ENCODE data around the gene SLC25A17. TPM values are rescaled to one million over a fixed set of nuclear protein-coding genes. Genes with fewer than 3 reads are reported as not detected.
"Not testable (repeated sequence)": the region's sequence is repeated elsewhere in the genome, so short reads cannot be mapped to it uniquely, and the experiment has no call there.

The SLC25A17 gene
- polyA plus RNA-seq, 1 donor: 20.3 TPM

DNA sequence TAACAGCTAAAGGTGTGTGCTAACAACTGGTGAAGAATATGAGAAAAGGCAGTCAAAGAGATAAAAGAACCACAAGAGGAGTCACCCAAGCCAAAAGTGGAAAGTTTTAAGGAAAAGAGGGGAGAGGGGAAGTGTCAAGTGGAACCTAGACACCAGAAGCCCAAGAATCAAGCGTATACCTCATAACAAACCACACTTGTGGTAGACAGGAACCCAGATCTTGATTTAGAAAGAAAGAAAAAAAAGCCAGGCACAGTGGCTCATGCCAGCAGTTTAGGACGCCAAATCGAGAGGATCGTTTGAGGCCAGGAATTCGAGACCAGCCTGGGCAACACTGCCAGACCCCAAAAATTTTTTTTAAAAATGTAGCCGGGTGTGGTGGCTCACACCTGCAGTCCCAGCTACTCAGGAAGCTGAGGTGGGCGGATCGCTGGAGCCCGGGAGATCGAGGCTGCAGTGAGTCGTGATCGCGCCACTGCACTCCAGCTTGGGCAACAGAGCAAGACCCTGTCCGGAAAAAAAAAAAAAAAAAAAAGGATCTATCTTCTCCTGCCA is 877 bp downstream of the SLC25A17 start:
- DNase-seq: no peak

DNA sequence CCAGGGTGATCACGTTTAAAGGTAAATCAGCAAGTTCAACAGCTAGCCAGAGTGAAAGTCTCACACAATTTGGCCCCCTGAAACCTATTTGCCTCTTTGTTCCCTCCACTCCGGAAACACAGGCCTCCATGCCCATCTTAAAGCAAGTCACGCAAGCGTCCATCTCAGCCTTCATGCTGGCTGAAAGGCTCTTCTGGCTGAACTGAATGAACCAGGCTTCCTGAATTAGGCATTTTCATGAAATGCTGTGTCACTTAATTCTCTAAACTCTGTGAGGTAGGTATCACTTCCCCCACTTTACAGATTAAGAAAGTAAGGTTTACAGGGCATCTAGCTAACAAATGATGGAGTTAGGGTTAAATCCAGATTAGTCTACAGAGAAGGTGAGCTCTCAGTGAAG is 1.4 kb downstream of the SLC25A17 start:
- DNase-seq: no peak

DNA sequence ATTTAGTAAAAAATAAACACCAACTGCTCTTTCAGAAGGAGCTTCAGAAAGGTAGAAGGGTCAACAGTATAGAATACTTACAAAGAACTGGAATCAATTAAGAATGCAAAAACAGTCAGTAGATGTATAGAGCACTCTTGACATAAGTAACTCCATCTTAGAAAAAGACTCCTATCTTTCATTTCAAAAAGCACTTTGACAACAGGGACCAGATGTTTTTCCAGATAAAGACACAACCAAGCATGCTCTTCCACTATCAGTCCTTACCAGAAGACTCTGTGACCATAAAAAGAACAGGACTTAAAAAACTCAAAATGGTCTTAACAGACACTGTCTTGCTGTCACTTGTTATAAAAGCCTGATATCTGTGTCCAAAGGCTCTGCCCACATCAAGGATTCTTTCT is 5.2 kb downstream of the SLC25A17 start:
- DNase-seq: no peak

DNA sequence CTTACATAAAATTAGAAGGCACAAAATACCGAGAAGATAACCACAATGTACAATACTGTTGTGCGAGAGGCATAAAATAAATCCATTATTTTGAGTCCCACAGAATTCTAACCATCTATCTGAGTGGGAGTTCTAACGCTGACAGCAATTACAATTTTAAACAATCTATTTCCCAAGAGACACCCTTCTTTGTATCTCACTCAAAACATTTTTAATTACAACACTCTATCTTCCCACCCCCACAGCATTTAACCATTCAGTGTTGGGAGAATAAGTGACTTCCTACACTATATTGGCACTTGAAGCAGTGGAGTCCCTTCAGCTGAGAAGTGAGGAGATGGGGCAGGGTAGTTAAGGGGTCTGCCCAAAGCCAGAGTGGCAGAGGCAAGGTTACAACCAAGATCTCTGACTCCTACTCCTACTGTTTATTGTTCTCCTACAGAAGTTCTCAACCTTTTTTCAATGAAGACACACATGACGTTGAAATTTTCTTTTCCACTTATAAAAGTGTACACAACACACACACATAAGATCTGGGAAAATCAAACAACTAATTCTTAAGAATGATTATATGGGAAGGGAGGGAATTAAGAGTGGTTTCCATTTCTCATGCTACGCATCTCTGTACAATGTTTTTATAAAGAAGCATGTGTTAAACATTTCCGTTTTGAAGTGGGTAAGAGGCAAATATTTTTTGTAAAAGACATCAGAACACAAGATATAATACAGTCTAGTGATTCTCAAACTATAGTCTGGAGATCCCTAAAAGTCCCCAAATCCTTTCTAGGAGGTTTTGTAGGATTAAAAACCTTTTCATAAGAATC is 10.9 kb downstream of the SLC25A17 start:
- no peak for DNase-seq

DNA sequence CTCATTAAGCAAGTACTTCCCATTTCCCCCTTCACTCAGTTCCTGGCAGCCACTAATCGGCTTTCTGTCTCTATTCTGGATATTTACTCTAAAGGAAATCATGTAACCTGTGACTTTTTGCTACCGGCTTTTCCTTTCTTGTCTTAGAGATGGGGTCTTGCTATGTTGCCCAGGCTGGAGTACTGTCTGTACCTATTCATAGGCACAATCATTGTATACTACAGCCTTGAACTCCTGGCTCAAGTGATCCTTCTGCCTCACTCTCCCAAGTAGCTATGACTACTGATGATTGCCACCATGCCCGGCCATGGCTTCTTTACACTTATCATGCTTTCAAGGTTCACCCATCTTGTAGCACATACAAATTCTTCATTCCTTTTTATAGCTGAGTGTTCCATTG is 12.4 kb downstream of the SLC25A17 start:
- no peak for DNase-seq

DNA sequence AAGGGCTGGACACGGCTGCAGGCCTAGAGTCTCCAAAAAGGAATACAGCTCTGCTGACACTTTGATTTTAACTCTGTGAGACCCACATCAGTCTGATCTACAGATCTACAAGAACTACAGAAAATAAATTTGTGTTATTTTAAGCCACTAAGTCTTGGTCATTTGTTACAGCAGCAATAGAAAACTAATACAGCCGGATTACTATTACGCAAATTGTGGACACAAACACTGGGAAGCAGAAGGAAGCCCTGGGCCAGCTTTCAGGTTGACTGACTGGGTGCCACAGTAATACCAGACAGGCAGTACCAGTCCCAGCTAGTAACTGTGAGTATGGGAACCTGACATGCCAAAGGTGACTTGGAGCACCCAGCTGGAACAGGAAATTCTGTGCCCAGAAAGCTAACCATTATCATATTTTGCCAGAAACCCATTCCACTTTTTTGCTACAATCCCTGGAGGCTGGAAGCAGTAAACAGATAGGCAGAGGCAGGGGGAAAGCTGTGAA is 13.4 kb downstream of the SLC25A17 start:
- no peak for DNase-seq

DNA sequence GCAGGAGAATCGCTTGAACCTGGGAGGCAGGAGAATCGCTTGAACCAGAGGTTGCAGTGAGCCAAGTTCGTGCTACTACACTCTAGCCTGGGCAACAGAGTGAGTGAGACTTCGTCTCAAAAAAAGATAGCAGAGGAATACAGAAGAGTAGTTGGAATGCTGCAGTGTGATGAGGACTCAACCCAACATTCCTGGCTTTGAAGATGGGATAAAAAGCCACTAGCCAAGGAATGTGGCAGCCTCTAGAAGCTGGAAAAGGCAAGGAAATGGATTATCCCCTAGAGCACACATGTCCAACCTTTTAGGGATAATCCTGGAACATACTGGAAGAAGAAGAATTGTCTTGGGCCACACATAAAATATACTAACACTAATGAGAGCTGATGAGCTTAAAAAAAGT is 13.9 kb downstream of the SLC25A17 start:
- no peak for DNase-seq

DNA sequence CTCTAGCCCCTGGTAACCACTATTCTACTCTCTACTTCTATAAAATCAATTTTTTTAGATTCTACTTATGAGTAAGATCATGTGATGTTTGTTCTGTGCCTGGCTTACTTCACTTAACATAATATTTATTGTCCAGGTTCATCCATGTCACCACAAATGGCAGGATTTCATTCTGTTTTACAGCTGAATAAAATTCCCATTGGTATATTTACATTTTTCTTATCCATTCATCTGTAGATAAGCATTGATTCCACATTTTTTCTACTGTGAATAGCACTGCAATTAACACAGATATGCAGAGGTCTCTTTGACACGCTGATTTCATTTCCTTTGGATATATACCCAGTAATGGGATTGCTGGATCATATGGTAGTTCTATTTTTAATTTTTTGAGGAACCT is 15.8 kb downstream of the SLC25A17 start:
- no peak for DNase-seq

DNA sequence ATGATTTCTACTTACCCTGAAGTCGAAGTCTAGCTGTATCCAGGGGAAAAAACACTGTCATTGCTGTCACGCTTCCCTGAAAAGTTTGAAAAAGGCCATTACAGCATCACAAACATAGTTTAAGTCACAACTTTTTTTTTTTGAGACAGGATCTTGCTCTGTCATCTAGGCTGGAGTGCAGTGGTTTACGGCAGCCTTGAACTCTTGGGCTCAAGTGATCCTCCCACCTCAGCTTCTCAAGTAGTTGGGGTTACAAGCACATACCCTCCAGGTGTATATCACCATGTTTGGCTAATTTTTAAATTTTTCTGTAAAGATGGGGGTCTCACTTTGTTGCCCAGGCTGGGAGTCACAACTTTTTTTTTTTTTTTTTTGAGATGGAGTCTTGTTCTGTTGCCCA is 20.1 kb downstream of the SLC25A17 start:
- DNase-seq: no peak

DNA sequence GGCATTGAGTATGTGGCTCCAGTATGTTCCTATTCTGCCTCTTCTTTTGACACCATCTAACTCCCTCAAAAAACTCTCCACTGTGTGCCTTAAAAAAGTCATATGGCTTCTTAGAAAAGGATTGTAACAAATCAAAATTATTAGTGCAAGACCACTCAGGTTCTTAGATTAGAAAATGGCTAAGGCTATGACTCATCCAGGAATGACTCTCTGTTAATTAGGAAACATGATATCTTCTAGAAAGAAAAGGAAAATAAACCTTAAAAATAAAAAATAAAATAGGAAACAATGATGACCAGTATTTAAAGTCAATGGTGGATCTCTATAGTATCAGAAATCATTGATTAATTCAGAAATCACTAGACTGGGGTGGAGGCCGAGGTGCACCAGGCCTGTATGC is 21.7 kb downstream of the SLC25A17 start:
- DNase-seq: no peak

DNA sequence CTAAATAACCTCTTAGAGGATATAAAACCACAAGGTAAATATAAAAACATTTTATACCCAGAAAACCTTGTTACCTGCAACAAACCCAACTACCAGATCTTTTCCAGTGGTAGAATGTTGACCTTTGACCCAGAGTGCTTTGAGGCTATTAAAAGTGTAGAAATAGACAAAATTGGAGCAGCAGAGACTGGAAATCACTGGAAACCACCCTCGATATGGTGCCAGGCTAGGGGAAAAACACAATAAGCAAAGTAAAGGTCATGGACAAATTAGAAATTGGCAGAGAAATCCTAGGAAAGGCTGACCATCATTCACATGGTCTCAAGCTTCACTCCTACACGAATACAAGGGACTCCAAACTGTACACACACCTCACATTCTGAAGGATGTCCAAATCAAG is 26.7 kb downstream of the SLC25A17 start:
- DNase-seq: no peak

DNA sequence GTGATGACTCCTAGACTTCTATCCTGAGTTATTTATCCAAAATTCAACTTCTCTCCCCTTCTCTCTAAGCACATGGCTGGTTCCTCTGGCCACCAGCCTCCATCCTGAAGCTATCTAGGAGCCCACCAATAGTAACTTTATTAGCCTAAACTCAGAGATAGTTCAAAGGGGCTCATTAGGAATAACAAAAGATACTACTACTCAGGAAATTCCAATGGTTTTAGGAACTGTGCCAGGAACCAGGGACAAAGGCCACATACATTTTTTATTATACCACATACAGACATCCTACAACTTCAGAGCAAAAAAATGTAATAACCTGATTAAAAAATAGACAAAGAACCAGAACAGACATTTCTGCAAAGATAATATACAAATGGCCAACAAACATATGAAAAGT is 27.9 kb downstream of the SLC25A17 start:
- DNase-seq: no peak

DNA sequence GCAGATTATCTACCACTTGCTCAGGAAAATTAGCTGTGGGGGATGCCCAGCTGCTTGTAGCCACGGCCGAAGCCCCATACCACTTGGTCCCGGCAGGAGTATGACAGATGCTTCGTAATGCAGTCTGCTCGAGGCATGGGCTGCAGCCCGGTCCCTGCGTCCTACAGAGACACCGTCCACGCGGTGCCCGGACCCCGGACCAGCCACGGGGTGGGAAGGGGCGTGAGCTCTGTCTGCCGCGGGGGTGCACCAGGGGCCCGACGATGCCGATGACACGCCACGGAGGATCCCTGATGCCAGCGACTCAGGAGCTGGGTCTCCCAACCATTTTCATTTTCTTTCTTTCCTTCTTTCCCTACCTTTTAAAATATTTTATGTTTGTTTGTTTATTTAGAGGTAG is 30.0 kb downstream of the SLC25A17 start:
- no peak for DNase-seq

DNA sequence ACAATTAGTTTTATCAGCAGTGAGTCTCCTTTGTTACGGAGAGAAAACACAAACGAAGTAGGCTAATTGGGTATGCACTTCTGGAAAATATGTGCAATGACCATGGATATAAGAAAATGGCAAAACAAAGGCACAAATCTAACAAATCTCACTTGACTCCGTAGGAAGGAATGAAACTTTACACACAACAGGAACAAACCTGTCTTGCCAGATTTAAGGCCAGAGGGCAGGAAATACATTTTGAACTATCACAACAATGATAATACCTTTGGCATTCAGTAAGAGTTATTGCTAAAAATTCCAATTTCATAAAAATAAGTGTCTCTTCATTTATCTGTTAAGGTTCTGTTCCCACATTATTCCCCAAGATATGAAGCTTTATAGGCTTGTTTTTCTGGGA is 36.6 kb downstream of the SLC25A17 start:
- DNase-seq: no peak

DNA sequence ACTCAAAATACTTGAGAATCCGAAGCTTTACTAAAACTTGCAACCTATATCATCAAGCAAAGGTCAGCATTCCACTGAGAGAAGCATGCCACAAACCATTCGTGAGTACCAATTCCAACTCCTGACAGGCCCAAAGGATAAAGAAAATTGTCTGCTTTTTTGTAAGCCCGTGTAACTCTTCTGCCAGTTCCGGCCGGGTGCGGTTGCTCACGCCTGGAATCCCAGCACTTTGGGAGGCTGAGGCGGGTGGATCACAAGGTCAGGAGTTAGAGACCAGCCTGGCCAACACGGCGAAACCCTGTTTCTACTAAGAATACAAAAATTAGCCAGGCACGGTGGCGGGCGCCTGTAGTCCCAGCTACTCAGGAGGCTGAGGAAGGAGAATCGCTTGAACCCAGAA is 37.4 kb downstream of the SLC25A17 start:
- not testable (repeated sequence) for DNase-seq

DNA sequence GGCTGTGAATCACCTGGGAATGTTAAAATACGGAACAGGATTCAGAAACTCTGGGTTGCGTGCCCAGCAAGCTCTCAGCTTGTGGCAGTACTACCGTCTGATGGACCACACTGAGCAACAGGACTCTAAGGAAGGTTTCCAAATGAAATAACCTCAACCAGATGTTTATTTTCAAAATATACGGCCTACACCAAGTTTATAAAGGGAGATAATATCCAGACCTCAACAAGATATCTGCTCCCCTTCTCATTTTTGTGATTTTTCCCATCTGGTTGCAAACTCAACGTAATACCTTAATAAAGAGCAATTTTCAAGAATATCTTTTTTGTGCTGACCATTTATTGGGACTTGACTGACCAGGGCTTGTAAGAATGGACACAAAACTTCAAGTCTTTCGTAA is 49.4 kb downstream of the SLC25A17 start:
- no peak for DNase-seq

DNA sequence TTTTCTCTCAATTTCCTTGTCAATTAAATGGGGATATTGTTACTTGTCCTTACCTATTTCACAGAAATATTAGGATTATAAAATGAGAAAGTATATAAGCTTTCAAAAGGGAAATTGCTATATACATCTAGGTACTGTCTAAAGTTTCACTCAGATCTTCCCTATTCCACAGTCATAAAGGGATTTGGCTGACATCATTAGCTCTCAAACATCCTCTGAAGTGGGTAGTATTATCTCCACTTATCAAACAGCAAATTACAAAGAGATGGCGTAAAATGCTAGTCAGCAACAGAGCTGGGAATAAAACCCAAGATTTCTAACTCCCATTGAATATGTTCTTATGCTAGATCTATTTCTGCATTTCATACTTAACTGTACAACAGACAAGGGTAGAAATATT is 50.9 kb downstream of the SLC25A17 start:
- no peak for DNase-seq

DNA sequence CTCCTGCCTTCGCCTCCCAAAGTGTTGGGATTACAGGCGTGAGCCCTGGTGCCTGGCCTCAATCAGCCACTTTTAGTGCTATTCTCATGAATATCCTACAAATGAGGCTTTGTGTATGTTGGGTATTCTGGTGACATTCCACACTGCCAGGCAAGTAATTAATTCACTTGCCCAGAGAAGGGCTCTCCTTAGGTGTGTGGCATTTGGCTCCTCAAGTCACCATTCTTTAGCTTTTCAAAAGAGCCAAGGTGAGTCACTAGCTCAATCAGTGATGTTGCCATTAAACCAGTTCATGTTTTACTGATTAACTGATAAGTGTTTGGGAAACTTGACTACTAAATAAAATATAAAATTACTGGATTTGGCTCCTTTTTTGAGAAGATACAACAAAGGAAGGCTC is 52.2 kb downstream of the SLC25A17 start:
- no peak for DNase-seq

DNA sequence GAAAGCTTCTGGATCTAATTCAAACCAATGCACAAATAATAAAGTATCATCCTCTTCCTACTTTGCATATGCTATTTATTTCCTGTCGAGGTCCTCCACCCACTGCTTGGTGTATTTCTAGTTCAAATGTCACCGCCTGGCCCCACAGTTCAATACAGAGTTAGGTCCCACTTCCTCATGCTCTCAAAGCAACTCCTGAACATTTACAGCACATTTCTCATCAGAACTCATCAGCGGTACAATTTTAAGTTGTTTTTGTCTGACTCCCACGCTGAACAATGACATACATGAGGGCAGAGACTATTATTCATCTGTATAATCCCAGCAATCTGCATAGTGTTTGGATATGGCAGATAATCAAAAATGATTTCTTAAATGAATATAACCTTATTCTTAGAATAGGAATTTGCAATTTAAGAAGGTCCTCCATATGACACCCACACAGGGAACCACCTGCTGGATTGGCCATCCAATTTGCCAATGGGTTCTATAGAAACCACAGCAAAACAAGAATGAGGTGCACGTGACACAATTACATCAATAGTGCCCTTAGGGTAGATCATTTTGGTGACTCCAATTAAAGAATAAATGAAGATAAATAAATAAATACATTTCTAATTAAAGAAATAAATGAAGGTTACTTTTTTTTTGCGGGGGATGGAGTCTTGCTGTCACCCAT is 54.2 kb downstream of the SLC25A17 start:
- DNase-seq: no peak

DNA sequence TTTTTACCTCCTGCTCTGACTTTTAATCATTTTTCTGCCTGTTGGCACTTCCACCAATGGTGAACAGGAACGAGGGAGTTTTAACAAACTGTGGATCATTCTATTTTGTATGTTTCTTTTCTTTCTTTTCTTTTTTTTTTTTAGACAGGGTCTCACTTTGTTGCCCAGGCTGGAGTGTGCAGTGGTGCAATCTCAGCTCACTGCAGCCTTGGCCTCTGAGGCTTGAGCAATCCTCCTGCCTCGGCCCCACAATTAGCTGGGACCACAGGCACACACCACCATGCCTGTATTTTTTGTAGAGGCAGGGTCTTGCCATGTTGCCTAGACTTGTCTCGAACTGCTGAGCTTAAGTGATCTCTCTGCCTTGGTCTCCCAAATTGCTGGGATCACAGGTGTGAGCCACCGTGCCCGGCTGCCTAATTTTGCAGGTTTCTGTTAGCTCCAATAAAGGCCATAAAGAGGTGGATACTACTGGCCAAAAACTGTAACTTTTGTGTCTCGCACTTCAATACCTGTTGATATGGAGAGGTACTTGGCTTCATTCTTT is 59.8 kb downstream of the SLC25A17 start:
- no peak for DNase-seq

DNA sequence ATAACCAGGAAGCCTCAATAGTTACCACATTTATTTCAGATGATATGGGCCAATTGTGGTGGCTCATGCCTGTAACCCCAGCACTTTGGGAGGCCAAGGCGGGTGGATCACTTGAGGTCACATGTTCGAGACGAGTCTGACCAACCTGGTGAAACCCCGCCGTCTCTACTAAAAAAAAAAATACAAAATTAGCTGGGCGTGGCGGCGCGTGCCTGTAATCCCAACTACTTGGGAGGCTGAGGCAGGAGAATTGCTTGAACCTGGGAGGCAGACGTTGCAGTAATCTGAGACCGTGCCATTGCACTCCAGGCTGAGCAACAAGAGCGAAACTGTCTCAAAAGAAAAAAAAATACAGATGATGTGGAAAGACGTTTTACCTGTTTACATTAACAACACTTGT is 60.3 kb downstream of the SLC25A17 start:
- not testable (repeated sequence) for DNase-seq

DNA sequence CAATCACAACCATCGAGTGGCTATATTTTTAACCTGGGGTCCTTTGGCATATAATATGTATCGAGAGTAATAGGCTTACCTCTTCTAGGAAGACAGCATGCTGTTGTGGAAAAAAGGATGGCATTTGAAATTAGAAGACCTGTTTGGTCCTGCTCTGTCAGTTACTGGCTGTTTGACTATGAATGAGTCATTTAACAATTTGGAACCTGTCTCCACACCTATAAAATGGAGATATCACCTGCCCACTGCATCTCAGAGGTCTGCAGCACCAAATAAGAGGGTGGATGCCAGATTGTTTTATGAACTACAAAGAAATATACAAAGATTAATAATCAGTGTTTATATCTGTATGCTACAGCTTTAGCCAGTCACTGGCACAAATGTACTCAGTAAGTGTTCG is 60.8 kb downstream of the SLC25A17 start:
- DNase-seq: no peak

DNA sequence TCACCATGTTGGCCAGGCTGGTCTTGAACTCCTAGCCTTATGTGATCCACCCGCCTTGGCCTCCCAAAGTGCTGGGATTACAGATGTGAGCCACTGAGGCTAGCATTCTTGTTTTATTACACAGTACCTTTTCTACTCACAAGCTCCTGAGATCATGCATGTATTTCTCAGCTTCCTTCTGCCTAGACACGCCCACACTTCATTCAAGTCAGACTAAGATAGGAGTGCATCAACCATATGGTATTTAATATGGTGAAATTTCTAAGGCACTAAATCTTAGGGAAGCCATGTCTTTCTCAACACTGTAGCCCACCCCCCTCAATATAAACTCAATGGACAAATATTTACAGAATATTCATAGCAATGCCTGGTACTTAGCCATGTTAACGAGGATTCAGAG is 62.1 kb downstream of the SLC25A17 start:
- DNase-seq: no peak

DNA sequence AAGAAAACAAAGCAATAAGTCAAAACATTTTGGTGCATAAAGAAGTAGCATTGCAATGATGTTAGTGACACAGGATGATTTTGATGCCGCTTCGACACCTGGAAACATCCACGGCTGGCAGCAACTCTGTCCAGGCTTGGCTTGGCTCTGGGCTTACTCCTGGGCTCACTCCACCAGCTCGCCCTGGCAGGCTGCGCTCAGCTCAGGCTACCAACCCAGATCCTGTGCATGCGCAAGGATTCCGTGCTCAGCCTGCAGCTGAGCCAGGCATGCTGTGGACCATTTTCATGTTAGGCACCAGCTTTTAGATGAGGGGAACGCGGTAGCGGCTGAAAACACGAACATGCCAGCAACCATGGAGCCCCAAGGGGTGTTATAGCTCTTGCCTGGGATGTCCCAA is 66.0 kb downstream of the SLC25A17 start:
- DNase-seq: no peak
